Panc1 (cell line): ENCODE measurements around the gene SEL1L3. TPM values are rescaled to one million over a fixed set of nuclear protein-coding genes. Genes with fewer than 3 reads are reported as not detected.

Experiments used
- ATAC-seq: fragments of 200-7000 bp; cut with Tn5 transposase; 2 replicates; pipeline ENCODE4 v1.9.1; 2020; ENCODE audit warnings: mild to moderate bottlenecking, moderate library complexity
- BruUV-seq: library from RNA; stranded (reverse); fragments of 400-500 nt; replicated peaks from 2 replicates; lab custom pipeline; 2021; lab: Mats Ljungman, UMichigan
- CTCF ChIA-PET: fragments of 300-600 bp; sonication (Branson Sonifier 250); formaldehyde crosslinking; loops from one replicate; lab custom pipeline; 2022; ENCODE audit warnings: antibody characterized with exemption; lab: Charles Lee
- POLR2A ChIA-PET: fragments of 300-600 bp; sonication (Branson Sonifier 250); formaldehyde crosslinking; loops from one replicate; lab custom pipeline; 2022; ENCODE audit warnings: antibody characterized with exemption; lab: Charles Lee
- DNase-seq: peaks from one replicate; pipeline ENCODE4 v3.0.0-alpha.2; 2010; ENCODE audit warnings: low read depth, low spot score
- H3K27ac ChIP-seq: 2 replicates; pipeline ENCODE4 v1.5.1; 2011; ENCODE audit warnings: mild to moderate bottlenecking, low read length, inconsistent platforms
- H3K27me3 ChIP-seq: fragments of 200-500 bp; sonication (Bioruptor generic); 2 replicates; pipeline ENCODE4 v1.6.0; 2014; ENCODE audit warnings: low read length, inconsistent platforms; ENCODE audit not compliant: control insufficient read depth, insufficient read depth
- H3K36me3 ChIP-seq: fragments of 200-500 bp; sonication (Bioruptor generic); 2 replicates; pipeline ENCODE4 v1.5.1; 2014; ENCODE audit warnings: inconsistent platforms, mild to moderate bottlenecking, low read length, moderate library complexity; ENCODE audit not compliant: control insufficient read depth, insufficient read depth
- H3K4me1 ChIP-seq: 2 replicates; pipeline ENCODE4 v1.5.1; 2011; ENCODE audit warnings: inconsistent platforms, mild to moderate bottlenecking, low read length, moderate library complexity; ENCODE audit not compliant: control insufficient read depth, insufficient read depth
- H3K4me3 ChIP-seq, 2 experiments: 2 replicates each; pipeline ENCODE4 v1.5.1; 2011 to 2012; ENCODE audit warnings: low read depth in 2 of 2, low read length in 2 of 2, mild to moderate bottlenecking in 2 of 2, inconsistent platforms in 1 of 2, moderate library complexity in 1 of 2
- H3K9me3 ChIP-seq: fragments of 200-500 bp; sonication (Bioruptor generic); 2 replicates; pipeline ENCODE4 v1.5.1; 2014; ENCODE audit warnings: low read depth, mild to moderate bottlenecking, inconsistent platforms, low read length, moderate library complexity; ENCODE audit not compliant: control insufficient read depth, insufficient read depth
- POLR2AphosphoS5 ChIP-seq: IDR thresholded peaks from 2 replicates; pipeline ENCODE4 v1.6.1; 2012; ENCODE audit warnings: mild to moderate bottlenecking, low read depth, low read length, moderate library complexity
- SIN3A ChIP-seq: IDR thresholded peaks from 2 replicates; pipeline ENCODE4 v1.6.1; 2012; ENCODE audit warnings: low read depth, mild to moderate bottlenecking, low read length, moderate library complexity, borderline replicate concordance; ENCODE audit not compliant: insufficient read depth
- TCF7L2 ChIP-seq: IDR thresholded peaks from 2 replicates; pipeline ENCODE4 v1.6.1; 2011; ENCODE audit warnings: mild to moderate bottlenecking, low read depth, low read length, inconsistent platforms
- in situ Hi-C: cut with HindIII; loops from 2 replicates; pipeline ENCODE4 v1.10.0; 2016; ENCODE audit warnings: low sequenced_read_pairs, low pct_unique_long_range_greater_than_20kb
- intact Hi-C: fragments of 100-400 bp; cut with micrococcal nuclease; formaldehyde crosslinking; loops from one replicate; pipeline ENCODE4 v1.10.0; 2022; ENCODE audit not compliant: unreplicated experiment
- total RNA-seq: library from RNA; stranded (reverse); gene quantifications from one replicate; pipeline ENCODE4 v1.2.1, GENCODE V29; 2021; ENCODE audit not compliant: unreplicated experiment
- TF ChIP-seq, protein P1 (sequence below): fragments of 450-650 bp; IDR thresholded peaks from 2 replicates; pipeline ENCODE4 v1.5.1; 2017; ENCODE audit warnings: mild to moderate bottlenecking
- TF ChIP-seq, protein P2 (sequence below), 2 experiments: IDR thresholded peaks; 2 replicates each; pipeline ENCODE4 v1.6.1; 2011 to 2012; ENCODE audit warnings: low read depth in 2 of 2, control low read depth in 1 of 2, low read length in 1 of 2, mild to moderate bottlenecking in 1 of 2, moderate library complexity in 1 of 2; ENCODE audit not compliant: insufficient read depth in 1 of 2

SEL1L3 gene
- total RNA-seq, 1 experiment from 2014 or later, result 1.1 TPM

DNA sequence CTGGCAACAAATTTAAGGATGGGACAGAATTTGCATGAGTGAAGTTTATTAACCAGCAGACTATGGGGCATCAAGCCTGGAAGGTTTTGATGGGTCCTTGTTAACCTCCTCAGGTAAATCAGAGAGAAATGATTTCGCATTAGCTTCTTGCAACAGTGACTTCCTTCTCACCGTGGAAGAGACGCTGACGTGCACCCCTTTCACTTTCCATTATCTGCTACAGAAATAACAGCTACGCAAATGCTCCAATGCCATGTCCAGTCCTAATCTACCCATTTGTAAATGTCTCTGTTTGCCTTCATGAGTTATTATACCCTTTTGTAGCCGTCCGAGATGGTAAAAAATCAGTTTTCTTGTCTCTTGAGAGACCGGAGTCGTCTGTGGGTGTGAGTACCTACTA lies 106.9 kb downstream of the SEL1L3 start:
- no TSS peak for BruUV-seq
- Histone ChIP-seq H3K36me3 (no peaks in the 10 kb centered on the region), H3K4me1 (no peaks in the 10 kb centered on the region), H3K27ac (no peak overlapping the region), H3K4me3 (no peak overlapping the region), H3K9me3 (no peaks in the 10 kb centered on the region), H3K27me3 (no peaks in the 10 kb centered on the region)
- in situ Hi-C loops, result no loop called here
- intact Hi-C loops, result no loop called here
- no peak for ATAC-seq
- no peak for DNase-seq
- ChIA-PET POLR2A (interaction anchor here (0.5 kb wide), 1 partner anchor 340 kb away, joined by 5 read pairs; no protein-coding TSS in a partner anchor), CTCF (no interaction called here)
- no peak for TF ChIP-seq POLR2AphosphoS5
- TF ChIP-seq, protein P1, sequence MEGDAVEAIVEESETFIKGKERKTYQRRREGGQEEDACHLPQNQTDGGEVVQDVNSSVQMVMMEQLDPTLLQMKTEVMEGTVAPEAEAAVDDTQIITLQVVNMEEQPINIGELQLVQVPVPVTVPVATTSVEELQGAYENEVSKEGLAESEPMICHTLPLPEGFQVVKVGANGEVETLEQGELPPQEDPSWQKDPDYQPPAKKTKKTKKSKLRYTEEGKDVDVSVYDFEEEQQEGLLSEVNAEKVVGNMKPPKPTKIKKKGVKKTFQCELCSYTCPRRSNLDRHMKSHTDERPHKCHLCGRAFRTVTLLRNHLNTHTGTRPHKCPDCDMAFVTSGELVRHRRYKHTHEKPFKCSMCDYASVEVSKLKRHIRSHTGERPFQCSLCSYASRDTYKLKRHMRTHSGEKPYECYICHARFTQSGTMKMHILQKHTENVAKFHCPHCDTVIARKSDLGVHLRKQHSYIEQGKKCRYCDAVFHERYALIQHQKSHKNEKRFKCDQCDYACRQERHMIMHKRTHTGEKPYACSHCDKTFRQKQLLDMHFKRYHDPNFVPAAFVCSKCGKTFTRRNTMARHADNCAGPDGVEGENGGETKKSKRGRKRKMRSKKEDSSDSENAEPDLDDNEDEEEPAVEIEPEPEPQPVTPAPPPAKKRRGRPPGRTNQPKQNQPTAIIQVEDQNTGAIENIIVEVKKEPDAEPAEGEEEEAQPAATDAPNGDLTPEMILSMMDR, result no peak
- TF ChIP-seq SIN3A, result no peak
- TF ChIP-seq, protein P2, sequence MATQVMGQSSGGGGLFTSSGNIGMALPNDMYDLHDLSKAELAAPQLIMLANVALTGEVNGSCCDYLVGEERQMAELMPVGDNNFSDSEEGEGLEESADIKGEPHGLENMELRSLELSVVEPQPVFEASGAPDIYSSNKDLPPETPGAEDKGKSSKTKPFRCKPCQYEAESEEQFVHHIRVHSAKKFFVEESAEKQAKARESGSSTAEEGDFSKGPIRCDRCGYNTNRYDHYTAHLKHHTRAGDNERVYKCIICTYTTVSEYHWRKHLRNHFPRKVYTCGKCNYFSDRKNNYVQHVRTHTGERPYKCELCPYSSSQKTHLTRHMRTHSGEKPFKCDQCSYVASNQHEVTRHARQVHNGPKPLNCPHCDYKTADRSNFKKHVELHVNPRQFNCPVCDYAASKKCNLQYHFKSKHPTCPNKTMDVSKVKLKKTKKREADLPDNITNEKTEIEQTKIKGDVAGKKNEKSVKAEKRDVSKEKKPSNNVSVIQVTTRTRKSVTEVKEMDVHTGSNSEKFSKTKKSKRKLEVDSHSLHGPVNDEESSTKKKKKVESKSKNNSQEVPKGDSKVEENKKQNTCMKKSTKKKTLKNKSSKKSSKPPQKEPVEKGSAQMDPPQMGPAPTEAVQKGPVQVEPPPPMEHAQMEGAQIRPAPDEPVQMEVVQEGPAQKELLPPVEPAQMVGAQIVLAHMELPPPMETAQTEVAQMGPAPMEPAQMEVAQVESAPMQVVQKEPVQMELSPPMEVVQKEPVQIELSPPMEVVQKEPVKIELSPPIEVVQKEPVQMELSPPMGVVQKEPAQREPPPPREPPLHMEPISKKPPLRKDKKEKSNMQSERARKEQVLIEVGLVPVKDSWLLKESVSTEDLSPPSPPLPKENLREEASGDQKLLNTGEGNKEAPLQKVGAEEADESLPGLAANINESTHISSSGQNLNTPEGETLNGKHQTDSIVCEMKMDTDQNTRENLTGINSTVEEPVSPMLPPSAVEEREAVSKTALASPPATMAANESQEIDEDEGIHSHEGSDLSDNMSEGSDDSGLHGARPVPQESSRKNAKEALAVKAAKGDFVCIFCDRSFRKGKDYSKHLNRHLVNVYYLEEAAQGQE (IDR thresholded peaks at IDR 0.05; ENCODE audit: insufficient read depth in 1 of 2, low read depth in 2 of 2, low read length in 1 of 2), result no peak
- TF ChIP-seq TCF7L2, result no peak

DNA sequence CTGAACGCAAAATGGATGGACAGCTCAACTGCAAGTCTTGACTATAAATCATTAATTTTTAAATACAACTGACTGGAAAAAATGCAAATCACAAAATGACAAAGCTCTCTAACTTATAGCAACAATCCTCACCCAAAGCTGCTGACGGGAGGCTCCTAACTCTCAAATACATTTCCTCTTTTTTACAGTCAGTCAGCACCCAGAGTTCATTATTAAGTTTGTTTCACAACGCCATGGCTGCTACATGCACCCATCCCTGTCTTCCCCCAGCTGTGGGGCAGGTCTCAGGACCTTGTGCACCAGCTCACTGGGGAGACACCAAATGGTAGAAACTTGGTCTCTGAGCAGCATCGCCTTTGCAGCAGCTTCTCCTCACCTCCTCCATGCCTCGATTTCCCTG lies 109.5 kb downstream of the SEL1L3 start:
- Histone ChIP-seq H3K27ac (no peak overlapping the region), H3K36me3 (no peaks in the 10 kb centered on the region), H3K4me1 (no peaks in the 10 kb centered on the region), H3K9me3 (no peaks in the 10 kb centered on the region), H3K27me3 (no peaks in the 10 kb centered on the region), H3K4me3 (no peak overlapping the region)
- ATAC-seq (no peak), DNase-seq (no peak)
- CTCF ChIA-PET, result no interaction called here
- POLR2A ChIA-PET, result no interaction called here
- in situ Hi-C loops, result no loop called here
- intact Hi-C loops, result no loop called here
- no TSS peak for BruUV-seq
- no peak for TF ChIP-seq SIN3A
- TF ChIP-seq, protein P2 (IDR thresholded peaks at IDR 0.05; ENCODE audit: insufficient read depth in 1 of 2, low read depth in 2 of 2, low read length in 1 of 2), result no peak
- TF ChIP-seq, protein P1, result no peak
- TF ChIP-seq POLR2AphosphoS5, result no peak
